Measurements from ENCODE around the gene CA4.

CA4 gene

DNA sequence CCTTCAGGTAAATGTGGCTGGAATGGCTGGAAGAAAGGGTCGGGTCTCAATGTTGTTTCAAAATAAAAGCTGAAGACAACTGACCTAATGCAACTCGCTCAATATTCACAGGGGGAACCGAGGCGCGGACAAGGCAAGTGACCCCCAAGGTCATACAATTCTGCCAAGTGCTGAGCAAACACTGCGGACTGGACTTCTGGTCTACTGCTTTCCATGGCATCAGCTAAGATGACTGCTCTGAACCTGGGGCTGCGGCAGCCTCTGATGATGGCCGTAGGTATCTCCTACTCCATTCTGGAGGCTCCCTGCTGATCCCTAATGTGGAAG, 21.9 kb downstream of the CA4 start:
- POLR2A ChIA-PET: no interaction called here
- TF ChIP-seq MYNN (tag by site-specific recombination; IDR thresholded peaks at IDR 0.05; ENCODE audit: borderline replicate concordance) (peak; percentile 51; the same call in 1 of the 2 replicates), TRIM28 (IDR thresholded peaks at IDR 0.05; ENCODE audit: borderline replicate concordance, low read length) (no peak)
- Histone ChIP-seq H3K4me1 (ENCODE audit: control insufficient read depth, insufficient read depth, low read length) (peaks cover 5% of the 10 kb centered on the region; the same call in 1 of the 2 replicates), H3K9me3 (ENCODE audit: control insufficient read depth, insufficient read depth, low read depth, low read length) (no peaks in the 10 kb centered on the region), H3K36me3 (ENCODE audit: control insufficient read depth in 2 of 2, insufficient read depth in 1 of 2, low read length in 2 of 2) (peaks cover 0 to 2% of the 10 kb centered on the region in 2 experiments; a peak in 1 of 3 replicates), H3K27ac (ENCODE audit: extremely low read depth, low read depth, low read length) (no peak overlapping the region), H3K4me3 (ENCODE audit: low read depth, low read length) (no peak overlapping the region)
- CTCF ChIA-PET: no interaction called here

DNA sequence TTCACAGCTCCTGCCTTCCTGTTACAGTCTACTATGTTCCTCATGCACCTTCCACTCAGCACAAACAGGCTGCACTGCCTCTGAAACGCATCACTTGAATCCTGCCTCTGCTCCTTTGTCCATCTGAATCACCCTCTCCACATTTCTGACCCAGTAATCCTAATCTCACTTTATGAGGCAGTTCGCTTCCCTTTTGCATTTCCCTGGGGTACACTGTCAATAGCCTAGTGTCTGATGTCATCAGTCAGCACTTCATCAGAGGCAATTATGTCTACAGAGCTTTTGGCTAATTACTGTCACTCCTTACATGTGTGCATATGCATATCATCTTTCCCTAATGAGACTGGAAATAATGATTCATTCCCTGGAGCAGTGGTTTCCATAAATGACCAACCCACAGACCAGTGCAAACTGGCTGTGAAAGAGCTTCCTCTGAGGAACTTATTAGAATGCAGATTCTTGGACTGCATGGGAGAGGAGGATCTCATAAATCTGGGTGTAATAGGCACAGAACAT, 23.6 kb downstream of the CA4 start:
- ChIA-PET CTCF (interaction anchor here (0.7 to 1.5 kb wide), 4 partner anchors 13 to 187 kb away, joined by 3 to 5 read pairs (median 4); no protein-coding TSS in a partner anchor), POLR2A (no interaction called here)
- H3K27ac ChIP-seq (ENCODE audit: extremely low read depth, low read depth, low read length): no peak overlapping the region
- peaks cover 0 to 7% of the 10 kb centered on the region in 2 experiments; a peak in 1 of 3 replicates for H3K36me3 ChIP-seq (ENCODE audit: control insufficient read depth in 2 of 2, insufficient read depth in 1 of 2, low read length in 2 of 2)
- H3K9me3 ChIP-seq (ENCODE audit: control insufficient read depth, insufficient read depth, low read depth, low read length): no peaks in the 10 kb centered on the region
- H3K4me1 ChIP-seq (ENCODE audit: control insufficient read depth, insufficient read depth, low read length): peaks cover 5% of the 10 kb centered on the region; the same call in 1 of the 2 replicates
- no peak overlapping the region for H3K4me3 ChIP-seq (ENCODE audit: low read depth, low read length)
- TF ChIP-seq ZNF529 (tag by site-specific recombination; IDR thresholded peaks at IDR 0.05; ENCODE audit: insufficient replicate concordance) (peak; percentile 72), SP7 (tag by site-specific recombination; IDR thresholded peaks at IDR 0.05) (peak; percentile 99), ZNF548 (tag by site-specific recombination; IDR thresholded peaks at IDR 0.05) (no peak), ZNF623 (tag by site-specific recombination; IDR thresholded peaks at IDR 0.05) (peak; percentile 50), ZNF324 (tag by site-specific recombination; IDR thresholded peaks at IDR 0.05) (peak; percentile 92), ZNF76 (tag by site-specific recombination; IDR thresholded peaks at IDR 0.05; ENCODE audit: borderline replicate concordance, low read depth) (peak; percentile 79), ZNF398 (tag by site-specific recombination; IDR thresholded peaks at IDR 0.05) (peak; percentile 56), ZFP37 (tag by site-specific recombination; IDR thresholded peaks at IDR 0.05) (peak; percentile 93), ZNF830 (tag by site-specific recombination; IDR thresholded peaks at IDR 0.05; ENCODE audit: low read depth) (no peak), ZNF16 (tag by site-specific recombination; IDR thresholded peaks at IDR 0.05; ENCODE audit: low read depth) (no peak), ZNF302 (tag by site-specific recombination; IDR thresholded peaks at IDR 0.05; ENCODE audit: low read depth) (no peak), MEIS1 (CRISPR knock-in tag; IDR thresholded peaks at IDR 0.05; ENCODE audit: borderline replicate concordance) (no peak), ZNF416 (tag by site-specific recombination; IDR thresholded peaks at IDR 0.05) (no peak), ZNF530 (tag by site-specific recombination; IDR thresholded peaks at IDR 0.05; ENCODE audit: low read depth) (no peak), ZNF785 (tag by site-specific recombination; IDR thresholded peaks at IDR 0.05) (no peak), ZNF121 (tag by site-specific recombination; IDR thresholded peaks at IDR 0.05) (no peak), ZNF140 (tag by site-specific recombination; IDR thresholded peaks at IDR 0.05) (no peak), ZNF239 (tag by site-specific recombination; IDR thresholded peaks at IDR 0.05) (no peak), ZNF341 (tag by site-specific recombination; IDR thresholded peaks at IDR 0.05; ENCODE audit: low read depth) (no peak), ZNF791 (tag by site-specific recombination; IDR thresholded peaks at IDR 0.05) (no peak), ZNF146 (tag by site-specific recombination; IDR thresholded peaks at IDR 0.05) (peak; percentile 77), ZNF747 (tag by site-specific recombination; IDR thresholded peaks at IDR 0.05) (no peak), ZNF501 (tag by site-specific recombination; IDR thresholded peaks at IDR 0.05) (peak; percentile 97), ZNF544 (tag by site-specific recombination; IDR thresholded peaks at IDR 0.05) (no peak)
- TF ChIP-seq, protein P1, sequence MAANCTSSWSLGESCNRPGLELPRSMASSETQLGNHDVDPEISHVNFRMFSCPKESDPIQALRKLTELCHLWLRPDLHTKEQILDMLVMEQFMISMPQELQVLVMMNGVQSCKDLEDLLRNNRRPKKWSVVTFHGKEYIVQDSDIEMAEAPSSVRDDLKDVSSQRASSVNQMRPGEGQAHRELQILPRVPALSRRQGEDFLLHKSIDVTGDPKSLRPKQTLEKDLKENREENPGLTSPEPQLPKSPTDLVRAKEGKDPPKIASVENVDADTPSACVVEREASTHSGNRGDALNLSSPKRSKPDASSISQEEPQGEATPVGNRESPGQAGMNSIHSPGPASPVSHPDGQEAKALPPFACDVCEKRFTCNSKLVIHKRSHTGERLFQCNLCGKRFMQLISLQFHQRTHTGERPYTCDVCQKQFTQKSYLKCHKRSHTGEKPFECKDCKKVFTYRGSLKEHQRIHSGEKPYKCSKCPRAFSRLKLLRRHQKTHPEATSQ (tag by site-specific recombination; IDR thresholded peaks at IDR 0.05): no peak
- TF ChIP-seq, protein P2, sequence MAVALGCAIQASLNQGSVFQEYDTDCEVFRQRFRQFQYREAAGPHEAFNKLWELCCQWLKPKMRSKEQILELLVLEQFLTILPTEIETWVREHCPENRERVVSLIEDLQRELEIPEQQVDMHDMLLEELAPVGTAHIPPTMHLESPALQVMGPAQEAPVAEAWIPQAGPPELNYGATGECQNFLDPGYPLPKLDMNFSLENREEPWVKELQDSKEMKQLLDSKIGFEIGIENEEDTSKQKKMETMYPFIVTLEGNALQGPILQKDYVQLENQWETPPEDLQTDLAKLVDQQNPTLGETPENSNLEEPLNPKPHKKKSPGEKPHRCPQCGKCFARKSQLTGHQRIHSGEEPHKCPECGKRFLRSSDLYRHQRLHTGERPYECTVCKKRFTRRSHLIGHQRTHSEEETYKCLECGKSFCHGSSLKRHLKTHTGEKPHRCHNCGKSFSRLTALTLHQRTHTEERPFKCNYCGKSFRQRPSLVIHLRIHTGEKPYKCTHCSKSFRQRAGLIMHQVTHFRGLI (tag by site-specific recombination; IDR thresholded peaks at IDR 0.05): no peak; the same call in 1 of the 2 replicates
- TF ChIP-seq, protein P3, sequence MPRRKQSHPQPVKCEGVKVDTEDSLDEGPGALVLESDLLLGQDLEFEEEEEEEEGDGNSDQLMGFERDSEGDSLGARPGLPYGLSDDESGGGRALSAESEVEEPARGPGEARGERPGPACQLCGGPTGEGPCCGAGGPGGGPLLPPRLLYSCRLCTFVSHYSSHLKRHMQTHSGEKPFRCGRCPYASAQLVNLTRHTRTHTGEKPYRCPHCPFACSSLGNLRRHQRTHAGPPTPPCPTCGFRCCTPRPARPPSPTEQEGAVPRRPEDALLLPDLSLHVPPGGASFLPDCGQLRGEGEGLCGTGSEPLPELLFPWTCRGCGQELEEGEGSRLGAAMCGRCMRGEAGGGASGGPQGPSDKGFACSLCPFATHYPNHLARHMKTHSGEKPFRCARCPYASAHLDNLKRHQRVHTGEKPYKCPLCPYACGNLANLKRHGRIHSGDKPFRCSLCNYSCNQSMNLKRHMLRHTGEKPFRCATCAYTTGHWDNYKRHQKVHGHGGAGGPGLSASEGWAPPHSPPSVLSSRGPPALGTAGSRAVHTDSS (tag by site-specific recombination; IDR thresholded peaks at IDR 0.05): no peak; the same call in 1 of the 2 replicates

All from HEK293 (cell line).